Chondrocyte (in vitro differentiated cells): Measurements from ENCODE around the gene DDX20. TPM values are rescaled to one million over a fixed set of nuclear protein-coding genes. Genes with fewer than 3 reads are reported as not detected.

Source experiments
- DNase-seq: peaks from one replicate; pipeline ENCODE4 v3.0.0; 2021; ENCODE audit warnings: mixed read lengths, low spot score
- H3K27ac Mint-ChIP-seq: one replicate; pipeline ENCODE4 v1.8.0; 2021; ENCODE audit warnings: mild to moderate bottlenecking, moderate library complexity, mixed read lengths; ENCODE audit not compliant: unreplicated experiment
- H3K27me3 Mint-ChIP-seq: 2 replicates; pipeline ENCODE4 v1.8.0; 2021; ENCODE audit warnings: low read depth, mixed read lengths
- H3K36me3 Mint-ChIP-seq: 2 replicates; pipeline ENCODE4 v1.8.0; 2021; ENCODE audit warnings: low read depth, mixed read lengths
- H3K4me1 Mint-ChIP-seq: 2 replicates; pipeline ENCODE4 v1.8.0; 2021; ENCODE audit warnings: low read depth, mild to moderate bottlenecking, mixed read lengths
- H3K4me3 Mint-ChIP-seq: one replicate; pipeline ENCODE4 v1.8.0; 2021; ENCODE audit warnings: mild to moderate bottlenecking, moderate library complexity, mixed read lengths; ENCODE audit not compliant: unreplicated experiment
- H3K9me3 Mint-ChIP-seq: 2 replicates; pipeline ENCODE4 v1.8.0; 2021; ENCODE audit warnings: low read depth, mixed read lengths
- total RNA-seq: library from RNA; stranded (reverse); gene quantifications from 3 replicates; pipeline ENCODE4 v1.2.1, GENCODE V29; 2021
- TF ChIP-seq, protein P1 (sequence below): fragments of 200-600 bp; sonication (generic); IDR thresholded peaks from 2 replicates; pipeline ENCODE4 v1.5.0; 2021; ENCODE audit warnings: antibody characterized with exemption, mild to moderate bottlenecking, moderate library complexity

The DDX20 gene
- total RNA-seq, 1 donor from 2014 or later: 10.7 TPM

DNA sequence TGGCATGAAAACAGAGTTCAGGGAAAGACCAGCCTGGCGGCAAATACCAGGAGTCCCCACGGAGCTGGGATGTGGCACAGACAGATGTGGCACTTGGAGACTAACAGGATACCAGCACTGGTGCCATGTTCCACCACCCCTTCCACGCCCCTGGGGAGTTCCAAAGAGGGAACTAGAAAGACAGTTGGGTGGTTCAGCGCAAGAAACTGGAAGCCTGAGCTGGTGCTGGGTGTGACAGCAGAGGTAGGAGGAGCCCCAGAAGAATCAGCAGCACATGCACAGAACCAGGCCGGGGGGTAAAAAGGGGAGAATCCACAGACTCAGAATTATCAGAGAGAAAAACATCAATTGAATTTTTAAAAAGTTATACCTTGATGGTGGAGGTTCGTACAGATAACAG is 22.4 kb downstream of the DDX20 start:
- TF ChIP-seq, protein P1, sequence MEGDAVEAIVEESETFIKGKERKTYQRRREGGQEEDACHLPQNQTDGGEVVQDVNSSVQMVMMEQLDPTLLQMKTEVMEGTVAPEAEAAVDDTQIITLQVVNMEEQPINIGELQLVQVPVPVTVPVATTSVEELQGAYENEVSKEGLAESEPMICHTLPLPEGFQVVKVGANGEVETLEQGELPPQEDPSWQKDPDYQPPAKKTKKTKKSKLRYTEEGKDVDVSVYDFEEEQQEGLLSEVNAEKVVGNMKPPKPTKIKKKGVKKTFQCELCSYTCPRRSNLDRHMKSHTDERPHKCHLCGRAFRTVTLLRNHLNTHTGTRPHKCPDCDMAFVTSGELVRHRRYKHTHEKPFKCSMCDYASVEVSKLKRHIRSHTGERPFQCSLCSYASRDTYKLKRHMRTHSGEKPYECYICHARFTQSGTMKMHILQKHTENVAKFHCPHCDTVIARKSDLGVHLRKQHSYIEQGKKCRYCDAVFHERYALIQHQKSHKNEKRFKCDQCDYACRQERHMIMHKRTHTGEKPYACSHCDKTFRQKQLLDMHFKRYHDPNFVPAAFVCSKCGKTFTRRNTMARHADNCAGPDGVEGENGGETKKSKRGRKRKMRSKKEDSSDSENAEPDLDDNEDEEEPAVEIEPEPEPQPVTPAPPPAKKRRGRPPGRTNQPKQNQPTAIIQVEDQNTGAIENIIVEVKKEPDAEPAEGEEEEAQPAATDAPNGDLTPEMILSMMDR: no peak
- Mint-ChIP-seq H3K4me1 (peaks cover 35% of the 10 kb centered on the region), H3K4me3 (no peak overlapping the region), H3K27ac (no peak overlapping the region), H3K36me3 (no peaks in the 10 kb centered on the region), H3K9me3 (peaks cover 4% of the 10 kb centered on the region), H3K27me3 (no peaks in the 10 kb centered on the region)
- DNase-seq: no peak

DNA sequence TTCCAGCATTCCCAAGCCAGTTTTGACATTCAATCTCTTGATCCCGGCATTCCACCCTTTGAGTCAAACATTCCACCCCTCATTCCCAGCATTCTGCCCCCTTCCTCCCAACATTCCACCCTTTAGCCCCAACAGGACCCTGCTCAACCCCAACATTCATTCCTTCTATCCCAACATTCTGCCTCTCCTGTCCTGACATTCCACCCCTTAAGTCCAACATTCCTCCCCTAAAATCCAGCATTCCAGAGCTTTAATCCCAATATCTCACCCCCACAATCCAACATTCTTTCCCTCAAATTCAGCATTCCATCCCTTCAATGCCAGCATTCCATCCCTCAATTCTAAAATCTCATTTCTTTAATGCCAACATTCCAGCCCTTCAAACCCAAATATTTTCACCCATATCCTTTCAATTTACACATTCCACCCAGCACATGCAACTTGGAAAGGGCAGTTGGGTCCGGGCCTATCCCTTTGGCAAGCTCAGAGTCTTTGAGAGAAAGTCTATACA is 22.9 kb downstream of the DDX20 start:
- H3K4me1 Mint-ChIP-seq: peaks cover 35% of the 10 kb centered on the region
- DNase-seq: no peak
- TF ChIP-seq, protein P1: no peak
- H3K27ac Mint-ChIP-seq: peak overlapping the region; percentile 38
- H3K9me3 Mint-ChIP-seq: peaks cover 4% of the 10 kb centered on the region
- no peaks in the 10 kb centered on the region for H3K27me3 Mint-ChIP-seq
- peak overlapping the region; percentile 0 for H3K4me3 Mint-ChIP-seq
- H3K36me3 Mint-ChIP-seq: no peaks in the 10 kb centered on the region

DNA sequence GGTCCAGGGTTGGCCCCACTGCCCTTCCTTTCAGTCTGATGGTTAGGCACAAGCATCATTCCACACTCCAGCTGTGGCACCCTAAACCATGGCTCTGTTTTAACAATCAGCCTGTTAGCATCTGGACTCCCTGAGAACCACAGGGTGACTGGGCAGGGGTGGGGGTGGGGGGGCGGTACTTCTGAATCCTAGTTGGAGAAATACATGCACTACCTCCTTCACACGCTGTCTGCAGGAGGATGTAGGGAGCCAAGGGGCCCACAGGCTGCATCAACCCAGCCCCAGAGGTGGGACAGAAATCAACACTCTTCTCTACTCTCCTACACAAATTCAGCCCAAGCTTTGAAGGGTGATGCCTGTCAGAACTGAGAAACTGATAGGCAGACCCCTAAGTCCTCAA is 23.8 kb downstream of the DDX20 start:
- H3K4me1 Mint-ChIP-seq: peaks cover 35% of the 10 kb centered on the region
- H3K4me3 Mint-ChIP-seq: no peak overlapping the region
- no peak overlapping the region for H3K27ac Mint-ChIP-seq
- TF ChIP-seq, protein P1: no peak
- no peaks in the 10 kb centered on the region for H3K36me3 Mint-ChIP-seq
- peaks cover 4% of the 10 kb centered on the region for H3K9me3 Mint-ChIP-seq
- no peak for DNase-seq
- H3K27me3 Mint-ChIP-seq: no peaks in the 10 kb centered on the region

DNA sequence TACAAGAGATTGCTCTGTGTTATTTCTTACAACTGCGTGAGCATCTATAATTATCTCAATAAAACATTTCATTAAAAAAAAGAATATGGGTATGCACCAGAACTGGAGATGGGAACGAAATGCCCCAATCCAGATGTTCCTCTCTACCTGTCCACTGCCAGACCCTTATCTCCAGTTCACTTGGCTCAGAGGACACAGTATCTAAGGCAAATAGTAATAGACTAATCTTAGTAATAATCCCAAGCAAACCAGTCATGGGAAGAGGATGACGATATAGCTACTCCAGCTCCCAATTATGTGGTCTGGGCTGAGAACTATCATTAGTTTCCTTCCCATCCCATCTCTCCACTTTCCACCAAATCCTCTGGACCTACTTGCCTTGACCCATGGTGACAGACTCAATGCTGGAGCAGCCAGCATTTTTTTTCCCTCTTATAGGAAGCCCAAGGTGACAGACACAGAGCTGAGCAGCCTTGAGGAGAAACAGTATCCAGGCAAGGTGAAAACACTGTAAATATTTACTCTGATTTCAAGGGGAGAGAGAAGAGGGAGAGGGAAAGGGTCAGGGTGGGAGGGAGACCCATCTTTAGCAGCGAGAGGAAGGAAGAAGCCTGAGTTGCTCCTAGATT is 28.7 kb downstream of the DDX20 start:
- Mint-ChIP-seq H3K27me3 (peaks cover 2% of the 10 kb centered on the region), H3K27ac (no peak overlapping the region), H3K4me3 (no peak overlapping the region), H3K9me3 (no peaks in the 10 kb centered on the region), H3K36me3 (no peaks in the 10 kb centered on the region), H3K4me1 (peaks cover 2% of the 10 kb centered on the region)
- TF ChIP-seq, protein P1: no peak
- DNase-seq: no peak

DNA sequence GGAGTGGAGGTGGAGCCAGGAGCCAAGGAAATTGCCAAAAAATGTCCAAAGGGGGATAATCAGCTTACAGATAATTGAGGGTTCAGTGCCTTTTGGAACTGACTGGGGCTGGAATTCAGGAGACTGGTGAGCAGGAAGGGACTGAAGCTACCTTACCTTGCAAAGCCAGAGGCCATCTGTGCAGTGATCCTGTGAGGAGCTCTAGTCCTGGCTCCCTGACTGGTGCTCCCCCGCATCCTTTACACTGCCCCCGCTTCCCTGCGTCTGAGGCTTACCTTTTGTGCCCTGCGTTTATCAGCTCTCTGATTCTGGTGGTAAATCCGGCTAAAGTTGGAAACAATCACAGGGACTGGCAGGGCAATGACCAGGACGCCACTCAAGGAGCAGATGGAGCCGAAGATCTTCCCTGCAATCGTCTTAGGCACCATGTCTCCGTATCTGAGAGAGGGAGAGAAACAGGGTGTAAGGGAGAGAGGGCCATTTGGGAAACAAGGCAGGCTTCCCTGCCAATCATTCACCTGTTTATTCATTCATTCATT is 31.0 kb downstream of the DDX20 start:
- TF ChIP-seq, protein P1: no peak
- no peaks in the 10 kb centered on the region for H3K9me3 Mint-ChIP-seq
- no peak overlapping the region for H3K4me3 Mint-ChIP-seq
- H3K27ac Mint-ChIP-seq: no peak overlapping the region
- no peaks in the 10 kb centered on the region for H3K36me3 Mint-ChIP-seq
- DNase-seq: no peak
- H3K4me1 Mint-ChIP-seq: peaks cover 2% of the 10 kb centered on the region
- peaks cover 4% of the 10 kb centered on the region for H3K27me3 Mint-ChIP-seq
